Smooth muscle cell (in vitro differentiated cells): ENCODE data around the gene ZNF747. TPM values are rescaled to one million over a fixed set of nuclear protein-coding genes. Genes with fewer than 3 reads are reported as not detected.

Source experiments
- DNase-seq: peaks from one replicate; lab custom pipeline; 2025; ENCODE audit not compliant: unreplicated experiment; lab: John Stamatoyannopoulos, UW
- H2AFZ ChIP-seq: fragments of 200-600 bp; sonication (generic); 2 replicates; pipeline ENCODE4 v1.6.0; 2016; ENCODE audit warnings: antibody characterized with exemption, low read depth, mild to moderate bottlenecking
- H3F3A ChIP-seq: fragments of 200-600 bp; sonication (generic); 2 replicates; pipeline ENCODE4 v1.6.0; 2017; ENCODE audit warnings: antibody characterized with exemption, low read depth
- H3K27ac ChIP-seq: fragments of 200-600 bp; sonication (generic); 2 replicates; pipeline ENCODE4 v1.5.1; 2016; ENCODE audit warnings: low read depth, mild to moderate bottlenecking
- H3K27me3 ChIP-seq: fragments of 200-600 bp; sonication (generic); 2 replicates; pipeline ENCODE4 v1.6.1; 2016; ENCODE audit warnings: low read depth, mild to moderate bottlenecking
- H3K36me3 ChIP-seq: fragments of 200-600 bp; sonication (generic); 2 replicates; pipeline ENCODE4 v1.5.1; 2016; ENCODE audit warnings: low read depth
- H3K4me1 ChIP-seq: fragments of 200-600 bp; sonication (generic); 2 replicates; pipeline ENCODE4 v1.5.1; 2016; ENCODE audit warnings: low read depth
- H3K4me2 ChIP-seq: fragments of 200-600 bp; sonication (generic); 2 replicates; pipeline ENCODE4 v1.6.0; 2016; ENCODE audit warnings: mild to moderate bottlenecking
- H3K4me3 ChIP-seq: fragments of 200-600 bp; sonication (generic); 2 replicates; pipeline ENCODE4 v1.5.1; 2016; ENCODE audit warnings: mild to moderate bottlenecking
- H3K79me2 ChIP-seq: fragments of 200-600 bp; sonication (generic); 2 replicates; pipeline ENCODE4 v1.6.0; 2016; ENCODE audit warnings: low read depth, mild to moderate bottlenecking
- H3K9ac ChIP-seq: fragments of 200-600 bp; sonication (generic); 2 replicates; pipeline ENCODE4 v1.6.0; 2016; ENCODE audit warnings: low read depth
- H3K9me3 ChIP-seq: fragments of 200-600 bp; sonication (generic); replicated peaks from 2 replicates; pipeline ENCODE4 v1.5.1; 2016; ENCODE audit warnings: low read depth
- H4K20me1 ChIP-seq: fragments of 200-600 bp; sonication (generic); 2 replicates; pipeline ENCODE4 v1.6.0; 2016; ENCODE audit warnings: low read depth
- CTCF ChIP-seq: fragments of 200-600 bp; sonication (generic); IDR thresholded peaks from 2 replicates; pipeline ENCODE4 v1.5.1; 2017; ENCODE audit warnings: borderline replicate concordance, mild to moderate bottlenecking, antibody characterized with exemption; ENCODE audit not compliant: insufficient read depth, poor library complexity, severe bottlenecking
- WGBS: methylation state at CpG from one replicate; pipeline ENCODE4 v1.1.7; 2016; ENCODE audit warnings: low lambda C conversion rate; 5-methylcytosine and 5-hydroxymethylcytosine counted together
- polyA plus RNA-seq: library from polyadenylated mRNA; unstranded; fragments of >200 nt; fragmentation: Nextera tagmentation; extraction: Ambion mirVana; gene quantifications from 2 replicates; pipeline ENCODE4 v1.2.1, GENCODE V29; 2016
- total RNA-seq: library from RNA; depleted of rRNA; stranded (reverse); fragments of >200 nt; gene quantifications from 2 replicates; pipeline ENCODE4 v1.2.3, GENCODE V29; 2014

The ZNF747 gene
- total and polyA plus RNA-seq, 2 experiments from 2014 or later, result 5.7 to 6.3 TPM

GRCh38 chr16:30533146-30533522, 1.5 kb downstream of the ZNF747 start:
- no peaks in the 10 kb centered on the region for H4K20me1 ChIP-seq
- H2AFZ ChIP-seq, result no peak overlapping the region
- no peaks in the 10 kb centered on the region for H3K9me3 ChIP-seq
- no peak for TF ChIP-seq CTCF
- 81% methylated on average over 11 of the region's 11 CpGs for WGBS
- peaks cover 7% of the 10 kb centered on the region for H3F3A ChIP-seq
- no peaks in the 10 kb centered on the region for H3K27me3 ChIP-seq
- peak overlapping the region; percentile 89 for H3K4me2 ChIP-seq
- peaks cover 14% of the 10 kb centered on the region for H3K4me1 ChIP-seq
- H3K27ac ChIP-seq, result no peak overlapping the region
- no peak for DNase-seq
- no peak overlapping the region for H3K9ac ChIP-seq
- H3K36me3 ChIP-seq, result no peaks in the 10 kb centered on the region
- H3K4me3 ChIP-seq, result peak overlapping the region; percentile 85
- H3K79me2 ChIP-seq, result peaks cover 17% of the 10 kb centered on the region

DNA sequence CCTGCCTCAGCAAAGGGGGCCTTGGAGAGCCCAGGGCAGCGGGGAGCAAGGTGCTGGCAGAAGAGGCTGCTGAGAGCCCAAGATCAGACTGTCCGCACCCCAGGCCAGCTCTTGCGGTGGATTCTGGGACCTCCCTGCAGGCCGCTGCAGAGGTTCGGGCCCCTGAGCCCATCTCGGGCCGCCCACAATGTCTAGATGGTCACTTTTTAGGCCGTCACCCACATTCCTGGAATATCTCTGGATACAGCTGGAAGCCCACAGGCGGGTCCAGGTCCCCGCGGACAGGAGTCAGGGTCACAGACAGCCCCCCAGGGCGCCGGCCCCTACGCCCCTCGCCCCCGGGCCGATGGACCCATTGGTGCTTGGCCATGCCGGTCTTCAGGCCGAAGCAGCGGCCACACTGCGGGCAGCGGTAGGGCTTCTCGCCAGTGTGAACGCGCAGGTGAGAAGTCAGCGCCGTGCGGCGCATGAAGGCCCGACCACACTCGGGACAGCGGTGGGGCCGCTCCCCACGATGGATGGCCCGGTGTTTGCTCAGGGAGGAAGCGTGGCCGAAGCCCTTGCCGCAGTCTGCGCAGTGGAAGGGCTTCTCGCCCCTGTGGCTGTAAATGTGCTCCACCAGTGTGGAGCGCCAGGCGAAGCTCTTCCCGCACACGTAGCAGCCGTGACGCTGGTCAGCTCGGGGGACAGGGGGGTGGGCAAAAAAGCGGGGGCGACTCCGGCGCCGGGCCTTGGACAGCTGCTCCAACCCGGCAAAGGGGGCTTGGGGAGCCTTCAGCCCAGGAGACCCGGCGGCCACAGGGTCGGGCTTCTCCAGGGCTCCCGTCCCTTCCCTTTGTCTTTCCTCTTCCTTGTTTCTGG, 2.1 kb downstream of the ZNF747 start:
- no peaks in the 10 kb centered on the region for H4K20me1 ChIP-seq
- H3K27ac ChIP-seq, result no peak overlapping the region
- H3K36me3 ChIP-seq, result no peaks in the 10 kb centered on the region
- H3K9ac ChIP-seq, result no peak overlapping the region
- DNase-seq, result no peak
- peaks cover 11% of the 10 kb centered on the region for H3F3A ChIP-seq
- H3K4me1 ChIP-seq, result peaks cover 21% of the 10 kb centered on the region
- 97% methylated on average over 56 of the region's 57 CpGs for WGBS
- TF ChIP-seq CTCF, result no peak
- H2AFZ ChIP-seq, result no peak overlapping the region
- no peaks in the 10 kb centered on the region for H3K27me3 ChIP-seq
- H3K79me2 ChIP-seq, result peaks cover 17% of the 10 kb centered on the region
- no peak overlapping the region for H3K4me3 ChIP-seq
- no peaks in the 10 kb centered on the region for H3K9me3 ChIP-seq
- H3K4me2 ChIP-seq, result no peak overlapping the region

DNA sequence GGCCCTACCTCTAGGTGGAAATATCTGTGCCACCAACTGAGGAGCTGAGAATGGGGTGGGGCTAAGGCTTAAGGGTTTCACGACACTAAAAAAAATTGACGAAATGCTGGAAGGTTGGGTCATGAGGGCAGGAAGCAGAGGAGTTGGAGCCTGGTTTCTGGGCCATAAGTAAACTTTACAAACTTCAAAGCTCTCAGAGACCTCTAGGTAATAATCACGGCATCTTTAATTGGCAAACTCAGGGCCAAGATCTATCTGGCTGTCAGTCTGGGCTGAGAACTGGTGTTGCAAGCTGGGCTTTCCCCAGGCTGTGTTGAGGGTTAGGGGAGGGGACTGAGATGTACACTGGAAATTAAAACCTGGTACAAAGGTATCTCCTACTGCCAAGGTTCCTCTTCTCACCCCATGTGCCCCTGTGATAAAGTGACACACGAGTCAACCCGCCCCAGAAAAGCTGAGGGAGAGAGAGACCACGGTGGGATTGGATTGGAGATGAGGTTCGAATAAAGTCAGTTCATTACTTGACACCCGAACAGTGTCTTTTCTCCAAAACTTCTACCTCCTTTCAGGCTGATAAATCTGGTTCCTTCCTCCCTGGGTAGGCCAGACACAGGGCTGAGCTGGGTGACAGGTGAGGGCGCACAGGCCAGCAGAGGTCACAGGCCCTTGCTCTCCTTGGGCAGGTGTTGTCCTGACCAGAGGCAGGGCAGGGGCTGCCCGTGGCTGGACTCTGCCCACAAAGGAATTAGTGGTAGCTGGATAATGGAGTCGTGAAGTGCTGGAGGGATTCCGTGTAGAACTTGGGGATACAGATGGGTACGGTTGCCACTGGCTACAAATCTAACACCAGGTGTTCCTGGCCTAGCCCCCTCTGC, 4.3 kb downstream of the ZNF747 start:
- H3K4me2 ChIP-seq, result no peak overlapping the region
- peaks cover 14% of the 10 kb centered on the region for H3F3A ChIP-seq
- H4K20me1 ChIP-seq, result no peaks in the 10 kb centered on the region
- peaks cover 17% of the 10 kb centered on the region for H3K79me2 ChIP-seq
- H2AFZ ChIP-seq, result no peak overlapping the region
- peaks cover 15% of the 10 kb centered on the region for H3K4me1 ChIP-seq
- no peaks in the 10 kb centered on the region for H3K36me3 ChIP-seq
- no peaks in the 10 kb centered on the region for H3K9me3 ChIP-seq
- 90% methylated on average over 13 of the region's 13 CpGs for WGBS
- no peak overlapping the region for H3K4me3 ChIP-seq
- H3K9ac ChIP-seq, result no peak overlapping the region
- H3K27ac ChIP-seq, result no peak overlapping the region
- DNase-seq, result no peak
- H3K27me3 ChIP-seq, result no peaks in the 10 kb centered on the region
- no peak for TF ChIP-seq CTCF
